ENCODE data around the gene DENND1B.

- TF ChIP-seq, protein P1, sequence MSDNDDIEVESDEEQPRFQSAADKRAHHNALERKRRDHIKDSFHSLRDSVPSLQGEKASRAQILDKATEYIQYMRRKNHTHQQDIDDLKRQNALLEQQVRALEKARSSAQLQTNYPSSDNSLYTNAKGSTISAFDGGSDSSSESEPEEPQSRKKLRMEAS (IDR thresholded peaks at IDR 0.05) = no peak
- TF ChIP-seq, protein P2, sequence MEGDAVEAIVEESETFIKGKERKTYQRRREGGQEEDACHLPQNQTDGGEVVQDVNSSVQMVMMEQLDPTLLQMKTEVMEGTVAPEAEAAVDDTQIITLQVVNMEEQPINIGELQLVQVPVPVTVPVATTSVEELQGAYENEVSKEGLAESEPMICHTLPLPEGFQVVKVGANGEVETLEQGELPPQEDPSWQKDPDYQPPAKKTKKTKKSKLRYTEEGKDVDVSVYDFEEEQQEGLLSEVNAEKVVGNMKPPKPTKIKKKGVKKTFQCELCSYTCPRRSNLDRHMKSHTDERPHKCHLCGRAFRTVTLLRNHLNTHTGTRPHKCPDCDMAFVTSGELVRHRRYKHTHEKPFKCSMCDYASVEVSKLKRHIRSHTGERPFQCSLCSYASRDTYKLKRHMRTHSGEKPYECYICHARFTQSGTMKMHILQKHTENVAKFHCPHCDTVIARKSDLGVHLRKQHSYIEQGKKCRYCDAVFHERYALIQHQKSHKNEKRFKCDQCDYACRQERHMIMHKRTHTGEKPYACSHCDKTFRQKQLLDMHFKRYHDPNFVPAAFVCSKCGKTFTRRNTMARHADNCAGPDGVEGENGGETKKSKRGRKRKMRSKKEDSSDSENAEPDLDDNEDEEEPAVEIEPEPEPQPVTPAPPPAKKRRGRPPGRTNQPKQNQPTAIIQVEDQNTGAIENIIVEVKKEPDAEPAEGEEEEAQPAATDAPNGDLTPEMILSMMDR (CRISPR knock-in tag; IDR thresholded peaks at IDR 0.05) = no peak
- TF ChIP-seq ZNF720 (CRISPR knock-in tag; IDR thresholded peaks at IDR 0.05) = no peak
- TF ChIP-seq CBX5 (CRISPR knock-in tag; IDR thresholded peaks at IDR 0.05; ENCODE audit: borderline replicate concordance) = no peak
- TF ChIP-seq, protein P3, sequence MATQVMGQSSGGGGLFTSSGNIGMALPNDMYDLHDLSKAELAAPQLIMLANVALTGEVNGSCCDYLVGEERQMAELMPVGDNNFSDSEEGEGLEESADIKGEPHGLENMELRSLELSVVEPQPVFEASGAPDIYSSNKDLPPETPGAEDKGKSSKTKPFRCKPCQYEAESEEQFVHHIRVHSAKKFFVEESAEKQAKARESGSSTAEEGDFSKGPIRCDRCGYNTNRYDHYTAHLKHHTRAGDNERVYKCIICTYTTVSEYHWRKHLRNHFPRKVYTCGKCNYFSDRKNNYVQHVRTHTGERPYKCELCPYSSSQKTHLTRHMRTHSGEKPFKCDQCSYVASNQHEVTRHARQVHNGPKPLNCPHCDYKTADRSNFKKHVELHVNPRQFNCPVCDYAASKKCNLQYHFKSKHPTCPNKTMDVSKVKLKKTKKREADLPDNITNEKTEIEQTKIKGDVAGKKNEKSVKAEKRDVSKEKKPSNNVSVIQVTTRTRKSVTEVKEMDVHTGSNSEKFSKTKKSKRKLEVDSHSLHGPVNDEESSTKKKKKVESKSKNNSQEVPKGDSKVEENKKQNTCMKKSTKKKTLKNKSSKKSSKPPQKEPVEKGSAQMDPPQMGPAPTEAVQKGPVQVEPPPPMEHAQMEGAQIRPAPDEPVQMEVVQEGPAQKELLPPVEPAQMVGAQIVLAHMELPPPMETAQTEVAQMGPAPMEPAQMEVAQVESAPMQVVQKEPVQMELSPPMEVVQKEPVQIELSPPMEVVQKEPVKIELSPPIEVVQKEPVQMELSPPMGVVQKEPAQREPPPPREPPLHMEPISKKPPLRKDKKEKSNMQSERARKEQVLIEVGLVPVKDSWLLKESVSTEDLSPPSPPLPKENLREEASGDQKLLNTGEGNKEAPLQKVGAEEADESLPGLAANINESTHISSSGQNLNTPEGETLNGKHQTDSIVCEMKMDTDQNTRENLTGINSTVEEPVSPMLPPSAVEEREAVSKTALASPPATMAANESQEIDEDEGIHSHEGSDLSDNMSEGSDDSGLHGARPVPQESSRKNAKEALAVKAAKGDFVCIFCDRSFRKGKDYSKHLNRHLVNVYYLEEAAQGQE (IDR thresholded peaks at IDR 0.05; ENCODE audit: borderline replicate concordance in 1 of 2, low read depth in 1 of 2, low read length in 2 of 2) = no peak
- no peak for TF ChIP-seq EZH2 (conservative IDR thresholded peaks at IDR 0.05; ENCODE audit: low read depth, low read length)
- TF ChIP-seq KDM2A (CRISPR knock-in tag; IDR thresholded peaks at IDR 0.05; ENCODE audit: borderline replicate concordance, low read depth) = no peak
- no peak for TF ChIP-seq PHF8 (CRISPR knock-in tag; IDR thresholded peaks at IDR 0.05)
- no peak for TF ChIP-seq POLR2AphosphoS5 (IDR thresholded peaks at IDR 0.05; ENCODE audit: low read depth, low read length)
- TF ChIP-seq ZNF768 (CRISPR knock-in tag; IDR thresholded peaks at IDR 0.05) = no peak
- TF ChIP-seq PBX2 (CRISPR knock-in tag; IDR thresholded peaks at IDR 0.05) = no peak
Observed at GRCh38 chr1:197799271-197799670, 24.0 kb upstream of the DENND1B start.
